T47D (cell line): ENCODE data around the gene DZIP1.
"Not testable (repeated sequence)": the region's sequence is repeated elsewhere in the genome, so short reads cannot be mapped to it uniquely, and the experiment has no call there.

ENCODE experiments used
- DNase-seq, 2 experiments: peaks; one replicate each; pipeline versions ENCODE4 v3.0.0 to v3.0.0-alpha.2; 2011 to 2012; ENCODE audit warnings: low read depth in 1 of 2, low spot score in 1 of 2
- JUND ChIP-seq: IDR thresholded peaks from 2 replicates; pipeline ENCODE4 v1.6.1; 2012; ENCODE audit warnings: low read depth
- in situ Hi-C: cut with HindIII; loops from 2 replicates; pipeline ENCODE4 v1.10.0; 2016; ENCODE audit warnings: low sequenced_read_pairs, low pct_unique_long_range_greater_than_20kb

Gene DZIP1

GRCh38 chr13:95568131-95568530 lies 76.4 kb downstream of the DZIP1 start:
- no peak for TF ChIP-seq JUND
- in situ Hi-C loops = no loop called here
- no peak for DNase-seq

- in situ Hi-C loops, DNase-seq: not testable (repeated sequence)
Observed at GRCh38 chr13:95565758-95566157, 78.7 kb downstream of the DZIP1 start.

GRCh38 chr13:95564733-95565291 lies 79.7 kb downstream of the DZIP1 start:
- no peak for DNase-seq
- in situ Hi-C loops = no loop called here
- TF ChIP-seq JUND = no peak

- in situ Hi-C loops = no loop called here
- no peak for DNase-seq
- TF ChIP-seq JUND = no peak
Observed at GRCh38 chr13:95564091-95564490, 80.4 kb downstream of the DZIP1 start.

- TF ChIP-seq JUND = no peak
- no peak for DNase-seq
- in situ Hi-C loops = no loop called here
Observed at GRCh38 chr13:95560387-95560786, 84.1 kb downstream of the DZIP1 start.

GRCh38 chr13:95559100-95559499 lies 85.4 kb downstream of the DZIP1 start:
- no peak for DNase-seq
- no peak for TF ChIP-seq JUND
- in situ Hi-C loops = no loop called here

- in situ Hi-C loops = no loop called here
- no peak for TF ChIP-seq JUND
Observed at GRCh38 chr13:95557013-95557412, 87.5 kb downstream of the DZIP1 start.

GRCh38 chr13:95553581-95554385 lies 90.7 kb downstream of the DZIP1 start:
- no peak for DNase-seq
- in situ Hi-C loops = no loop called here
- TF ChIP-seq JUND = no peak

More at GRCh38 chr13:95557013-95557412, 87.5 kb downstream of the DZIP1 start:
- DNase-seq = no peak

- no peak for DNase-seq
- no peak for TF ChIP-seq JUND
- in situ Hi-C loops = no loop called here
Observed at GRCh38 chr13:95552539-95553441, 91.7 kb downstream of the DZIP1 start, which contains the start of gene CLDN10. Gene CLDN10 (plus strand): TSS chr13:95552720. CDS start chr13:95552754, 34 bp downstream.

- TF ChIP-seq JUND = no peak
- no peak for DNase-seq
- in situ Hi-C loops = no loop called here
Observed at GRCh38 chr13:95552208-95552538, 92.3 kb downstream of the DZIP1 start.

GRCh38 chr13:95547531-95548167 lies 96.9 kb downstream of the DZIP1 start:
- TF ChIP-seq JUND = no peak
- in situ Hi-C loops = no loop called here
- DNase-seq = no peak

GRCh38 chr13:95546919-95547318 lies 97.6 kb downstream of the DZIP1 start:
- DNase-seq = no peak
- in situ Hi-C loops = no loop called here

More at GRCh38 chr13:95546919-95547318, 97.6 kb downstream of the DZIP1 start:
- no peak for TF ChIP-seq JUND
